Endodermal cell (in vitro differentiated cells): ENCODE results near the gene SH3BGRL2. TPM values are rescaled to one million over a fixed set of nuclear protein-coding genes. Genes with fewer than 3 reads are reported as not detected.
A peak's percentile ranks its signal among the peaks of the same experiment; 100 is the strongest.

ENCODE experiments used
- DNase-seq: peaks from one replicate; pipeline ENCODE4 v3.0.0-alpha.2; 2017
- H3K27ac ChIP-seq: 2 replicates; pipeline ENCODE4 v1.5.1; 2013; ENCODE audit warnings: mild to moderate bottlenecking, low read depth, low read length, moderate library complexity
- H3K27me3 ChIP-seq: 2 replicates; pipeline ENCODE4 v1.6.1; 2013; ENCODE audit warnings: mild to moderate bottlenecking, low read length, moderate library complexity; ENCODE audit not compliant: insufficient read depth, control insufficient read depth, poor library complexity, severe bottlenecking
- H3K36me3 ChIP-seq: 2 replicates; pipeline ENCODE4 v1.7.0; 2013; ENCODE audit warnings: mild to moderate bottlenecking, low read length, moderate library complexity; ENCODE audit not compliant: control insufficient read depth, insufficient read depth
- H3K4me1 ChIP-seq: one replicate; pipeline ENCODE4 v1.7.0; 2013; ENCODE audit warnings: low read length; ENCODE audit not compliant: control insufficient read depth, insufficient read depth
- H3K4me3 ChIP-seq: 2 replicates; pipeline ENCODE4 v1.5.1; 2013; ENCODE audit warnings: mild to moderate bottlenecking, low read length, moderate library complexity
- H3K9ac ChIP-seq: 2 replicates; pipeline ENCODE4 v1.6.1; 2013; ENCODE audit warnings: mild to moderate bottlenecking, low read length, moderate library complexity; ENCODE audit not compliant: poor library complexity, severe bottlenecking; ENCODE audit errors: extremely low read depth
- H3K9me3 ChIP-seq: 2 replicates; pipeline ENCODE4 v1.6.1; 2013; ENCODE audit warnings: mild to moderate bottlenecking, low read length, moderate library complexity; ENCODE audit not compliant: control insufficient read depth
- H3K27ac Mint-ChIP-seq: 2 replicates; pipeline ENCODE4 v1.8.0; 2020; ENCODE audit warnings: mixed read lengths
- H3K27me3 Mint-ChIP-seq: 2 replicates; pipeline ENCODE4 v1.8.0; 2021; ENCODE audit warnings: mild to moderate bottlenecking, mixed read lengths; ENCODE audit not compliant: insufficient read depth
- H3K36me3 Mint-ChIP-seq: 2 replicates; pipeline ENCODE4 v1.8.0; 2020; ENCODE audit warnings: low read depth, mixed read lengths
- H3K4me1 Mint-ChIP-seq: 2 replicates; pipeline ENCODE4 v1.8.0; 2020; ENCODE audit warnings: mixed read lengths
- H3K4me3 Mint-ChIP-seq: 2 replicates; pipeline ENCODE4 v1.8.0; 2020; ENCODE audit warnings: mild to moderate bottlenecking, moderate library complexity, mixed read lengths
- H3K9me3 Mint-ChIP-seq: 2 replicates; pipeline ENCODE4 v1.8.0; 2020; ENCODE audit warnings: mild to moderate bottlenecking, mixed read lengths
- WGBS, 2 experiments: methylation state at CpG; one replicate each; pipeline versions ENCODE4 v1.1.5 to v1.1.7; 2013; ENCODE audit warnings: missing lambda C conversion rate in 2 of 2, mixed read lengths in 1 of 2; ENCODE audit not compliant: insufficient coverage in 1 of 2, insufficient read length in 1 of 2; 5-methylcytosine and 5-hydroxymethylcytosine counted together
- total RNA-seq, 2 donors: library from RNA; stranded (reverse); fragmentation: NEBNext Ultra II Directional in 1 of 2; extraction: Animal tissue kit (Norgen Biotek cat#: 25700) in 1 of 2; gene quantifications; 2 replicates in 1 of 2; 3 replicates in 1 of 2; pipeline ENCODE4 v1.2.1, GENCODE V29; 2021
- TF ChIP-seq, protein P1 (sequence below): fragments of 200-600 bp; sonication (generic); conservative IDR thresholded peaks from 2 replicates; pipeline ENCODE4 v1.5.0; 2021; ENCODE audit warnings: antibody characterized with exemption, mild to moderate bottlenecking

SH3BGRL2 gene
- total RNA-seq, 2 donors from 2014 or later: 24.3 to 40.1 TPM

DNA sequence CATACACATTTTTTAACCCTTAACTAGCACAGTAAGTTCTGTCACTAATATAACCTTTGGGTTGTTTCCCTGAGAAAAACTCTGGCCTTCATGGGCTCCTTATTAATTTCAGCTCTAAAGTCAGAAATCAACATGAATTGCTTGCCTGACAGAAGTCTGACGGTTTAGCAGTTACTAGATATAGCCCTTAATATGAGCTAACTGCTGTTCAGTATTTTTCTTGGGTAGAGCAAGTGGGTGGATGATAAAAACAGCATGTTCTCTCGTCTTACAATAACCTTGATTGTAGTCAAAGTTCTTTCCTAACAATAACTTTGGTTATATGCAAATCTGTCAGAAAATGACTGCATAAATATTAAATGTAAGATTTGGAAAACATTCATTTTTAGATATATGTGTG lies 81.0 kb downstream of the SH3BGRL2 start:
- peaks cover 6% of the 10 kb centered on the region for H3K4me1 Mint-ChIP-seq
- 97 to 100% methylated on average over 1 to 2 of the region's 2 CpGs for WGBS, 2 experiments
- Histone ChIP-seq H3K4me3 (no peak overlapping the region), H3K36me3 (no peaks in the 10 kb centered on the region), H3K27ac (no peak overlapping the region), H3K27me3 (no peaks in the 10 kb centered on the region), H3K9ac (no peak overlapping the region), H3K9me3 (no peaks in the 10 kb centered on the region), H3K4me1 (no peaks in the 10 kb centered on the region)
- no peak for DNase-seq
- H3K4me3 Mint-ChIP-seq: no peak overlapping the region
- H3K27me3 Mint-ChIP-seq: no peaks in the 10 kb centered on the region
- no peaks in the 10 kb centered on the region for H3K9me3 Mint-ChIP-seq
- TF ChIP-seq, protein P1, sequence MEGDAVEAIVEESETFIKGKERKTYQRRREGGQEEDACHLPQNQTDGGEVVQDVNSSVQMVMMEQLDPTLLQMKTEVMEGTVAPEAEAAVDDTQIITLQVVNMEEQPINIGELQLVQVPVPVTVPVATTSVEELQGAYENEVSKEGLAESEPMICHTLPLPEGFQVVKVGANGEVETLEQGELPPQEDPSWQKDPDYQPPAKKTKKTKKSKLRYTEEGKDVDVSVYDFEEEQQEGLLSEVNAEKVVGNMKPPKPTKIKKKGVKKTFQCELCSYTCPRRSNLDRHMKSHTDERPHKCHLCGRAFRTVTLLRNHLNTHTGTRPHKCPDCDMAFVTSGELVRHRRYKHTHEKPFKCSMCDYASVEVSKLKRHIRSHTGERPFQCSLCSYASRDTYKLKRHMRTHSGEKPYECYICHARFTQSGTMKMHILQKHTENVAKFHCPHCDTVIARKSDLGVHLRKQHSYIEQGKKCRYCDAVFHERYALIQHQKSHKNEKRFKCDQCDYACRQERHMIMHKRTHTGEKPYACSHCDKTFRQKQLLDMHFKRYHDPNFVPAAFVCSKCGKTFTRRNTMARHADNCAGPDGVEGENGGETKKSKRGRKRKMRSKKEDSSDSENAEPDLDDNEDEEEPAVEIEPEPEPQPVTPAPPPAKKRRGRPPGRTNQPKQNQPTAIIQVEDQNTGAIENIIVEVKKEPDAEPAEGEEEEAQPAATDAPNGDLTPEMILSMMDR: no peak
- no peak overlapping the region for H3K27ac Mint-ChIP-seq
- H3K36me3 Mint-ChIP-seq: no peaks in the 10 kb centered on the region

DNA sequence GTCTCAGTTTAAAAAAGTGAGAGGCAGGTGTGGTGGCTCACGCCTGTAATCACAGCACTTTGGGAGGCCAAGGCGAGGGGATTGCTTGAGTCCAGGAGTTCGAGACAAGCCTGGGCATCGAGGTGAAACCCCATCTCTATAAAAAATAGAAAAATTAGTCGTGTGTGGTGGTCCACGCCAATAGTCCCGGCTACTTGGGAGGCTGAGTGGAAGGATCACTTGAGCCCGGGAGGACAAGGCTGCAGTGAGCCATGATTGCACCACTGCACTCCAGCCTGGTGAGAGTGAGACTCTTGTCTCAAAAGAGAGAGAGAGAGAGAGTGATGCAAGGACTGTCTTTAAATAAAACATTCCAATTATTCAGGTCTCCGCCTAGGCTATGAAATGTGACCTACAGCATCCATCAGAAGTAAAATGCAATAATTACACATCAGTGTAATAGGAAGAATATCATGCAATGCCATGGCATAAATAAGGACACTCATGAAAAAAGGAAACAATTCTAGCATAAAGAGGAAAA lies 81.5 kb downstream of the SH3BGRL2 start:
- Mint-ChIP-seq H3K36me3 (no peaks in the 10 kb centered on the region), H3K4me1 (peaks cover 5% of the 10 kb centered on the region), H3K9me3 (no peaks in the 10 kb centered on the region), H3K4me3 (no peak overlapping the region), H3K27ac (no peak overlapping the region), H3K27me3 (no peaks in the 10 kb centered on the region)
- no peak overlapping the region for H3K4me3 ChIP-seq
- H3K9me3 ChIP-seq: no peaks in the 10 kb centered on the region
- H3K9ac ChIP-seq: no peak overlapping the region
- TF ChIP-seq, protein P1: no peak
- no peaks in the 10 kb centered on the region for H3K4me1 ChIP-seq
- H3K36me3 ChIP-seq: no peaks in the 10 kb centered on the region
- H3K27ac ChIP-seq: no peak overlapping the region
- 74 to 88% methylated on average over 8 to 9 of the region's 9 CpGs for whole genome bisulfite sequencing, 2 experiments
- DNase-seq: no peak
- H3K27me3 ChIP-seq: no peaks in the 10 kb centered on the region

DNA sequence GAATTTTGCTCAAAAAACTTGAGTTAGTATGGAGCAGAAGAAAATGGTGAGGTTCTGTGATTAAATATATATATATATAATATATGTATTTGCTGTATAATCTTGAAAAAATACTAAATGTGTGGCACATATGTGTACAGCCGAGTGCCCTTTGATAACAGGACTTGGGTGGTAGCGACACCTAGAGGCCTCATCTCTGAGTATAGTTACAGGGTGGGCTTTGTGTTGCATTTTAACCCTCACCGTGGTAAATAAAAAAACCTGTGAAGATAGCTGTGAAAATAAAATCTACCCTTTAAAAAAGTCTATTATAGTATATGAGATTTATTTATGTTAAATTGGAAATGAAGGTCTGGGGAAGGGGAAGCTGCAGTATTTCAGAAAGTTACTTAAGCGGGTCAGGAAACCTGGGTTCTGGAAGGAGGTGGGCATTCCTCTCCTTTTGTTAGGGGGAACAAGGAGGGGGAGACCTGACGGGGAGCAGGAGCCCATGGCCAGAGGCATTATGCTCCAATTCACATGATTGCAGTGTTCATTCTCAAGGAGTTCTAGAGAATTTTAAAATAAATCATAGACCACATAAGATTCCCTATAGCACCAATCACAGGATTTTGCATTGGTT lies 82.7 kb downstream of the SH3BGRL2 start:
- no peak overlapping the region for H3K9ac ChIP-seq
- no peak overlapping the region for H3K4me3 ChIP-seq
- no peaks in the 10 kb centered on the region for H3K4me1 ChIP-seq
- no peaks in the 10 kb centered on the region for H3K9me3 ChIP-seq
- Mint-ChIP-seq H3K27me3 (peaks cover 2% of the 10 kb centered on the region), H3K27ac (no peak overlapping the region), H3K4me3 (no peak overlapping the region), H3K9me3 (no peaks in the 10 kb centered on the region), H3K4me1 (no peaks in the 10 kb centered on the region), H3K36me3 (no peaks in the 10 kb centered on the region)
- DNase-seq: peak; percentile 82
- WGBS, 2 experiments: 34 to 88% methylated on average over 1 to 4 of the region's 5 CpGs
- H3K27ac ChIP-seq: no peak overlapping the region
- no peaks in the 10 kb centered on the region for H3K36me3 ChIP-seq
- no peaks in the 10 kb centered on the region for H3K27me3 ChIP-seq
- TF ChIP-seq, protein P1: peak; percentile 93
